HG03095 (cell line): ENCODE measurements around the gene ZNF749.
"Not testable (repeated sequence)": the region's sequence is repeated elsewhere in the genome, so short reads cannot be mapped to it uniquely, and the experiment has no call there.

ENCODE experiments used
- ATAC-seq: cut with Tn5 transposase; IDR thresholded peaks from one replicate; pipeline ENCODE4 v1.9.1; 2021; ENCODE audit warnings: moderate library complexity; ENCODE audit not compliant: unreplicated experiment

The ZNF749 gene

GRCh38 chr19:57465680-57466381, 30.7 kb downstream of the ZNF749 start:
- ATAC-seq: no peak

GRCh38 chr19:57466489-57466888, 31.4 kb downstream of the ZNF749 start:
- no peak for ATAC-seq

- ATAC-seq: no peak
Observed at GRCh38 chr19:57473646-57474045, 38.5 kb downstream of the ZNF749 start.

GRCh38 chr19:57477191-57478008, 42.3 kb downstream of the ZNF749 start, which contains the start of gene ZNF772:
ZNF772 (minus strand) TSS chr19:57477566; CDS start chr19:57477309, 257 bp downstream.
- ATAC-seq: peak; percentile 95

GRCh38 chr19:57487477-57488298, 52.6 kb downstream of the ZNF749 start, which contains the start of gene ZNF419:
ZNF419 (plus strand) TSS chr19:57487750; CDS start chr19:57487951, 201 bp downstream.
- ATAC-seq: peak; percentile 93

- ATAC-seq: not testable (repeated sequence)
Observed at GRCh38 chr19:57488299-57488644, 53.1 kb downstream of the ZNF749 start.
